ENCODE data around the gene SERPIND1.
"Not testable (repeated sequence)": the region's sequence is repeated elsewhere in the genome, so short reads cannot be mapped to it uniquely, and the experiment has no call there.

SERPIND1 gene

GRCh38 chr22:20818471-20818870 is 44.6 kb downstream of the SERPIND1 start:
- no peak for DNase-seq

GRCh38 chr22:20819471-20819870 is 45.6 kb downstream of the SERPIND1 start:
- DNase-seq = no peak

- not testable (repeated sequence) for DNase-seq
Observed at GRCh38 chr22:20821717-20822239, 47.9 kb downstream of the SERPIND1 start.

GRCh38 chr22:20822240-20822639 is 48.3 kb downstream of the SERPIND1 start:
- no peak for DNase-seq

- no peak for DNase-seq
Observed at GRCh38 chr22:20823264-20823663, 49.4 kb downstream of the SERPIND1 start.

- DNase-seq = not testable (repeated sequence)
Observed at GRCh38 chr22:20825216-20825615, 51.3 kb downstream of the SERPIND1 start.

- DNase-seq = no peak
Observed at GRCh38 chr22:20825624-20826023, 51.7 kb downstream of the SERPIND1 start.

- not testable (repeated sequence) for DNase-seq
Observed at GRCh38 chr22:20826373-20827152, 52.6 kb downstream of the SERPIND1 start.

- DNase-seq = no peak
Observed at GRCh38 chr22:20829491-20830134, 55.7 kb downstream of the SERPIND1 start.

GRCh38 chr22:20833225-20833665 is 59.3 kb downstream of the SERPIND1 start:
- no peak for DNase-seq

- DNase-seq = no peak
Observed at GRCh38 chr22:20834206-20834605, 60.3 kb downstream of the SERPIND1 start.

GRCh38 chr22:20834725-20835124 is 60.8 kb downstream of the SERPIND1 start:
- DNase-seq = no peak
